ENCODE measurements around the gene FURIN.

DNA sequence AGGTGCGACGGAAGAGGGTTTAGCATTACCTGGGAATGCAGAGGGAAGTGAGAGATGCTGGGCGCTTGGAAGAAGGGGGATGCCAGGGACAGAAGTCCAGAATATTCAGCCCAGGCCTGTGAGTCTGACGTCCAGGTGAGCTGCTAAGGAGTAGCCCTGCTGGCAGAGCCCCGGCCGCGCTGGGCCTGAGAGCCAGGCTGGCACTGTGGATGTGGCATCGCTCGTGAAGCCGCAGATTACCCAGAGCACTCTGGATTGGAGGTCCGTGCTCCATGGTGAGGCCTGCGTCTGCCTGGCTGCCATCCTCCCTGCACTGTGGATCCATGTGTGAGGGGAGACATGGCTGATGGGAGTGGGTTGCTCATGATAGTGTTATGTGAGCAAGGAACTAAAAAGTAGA, 49.2 kb downstream of the FURIN start:
- TF ChIP-seq, protein P1, sequence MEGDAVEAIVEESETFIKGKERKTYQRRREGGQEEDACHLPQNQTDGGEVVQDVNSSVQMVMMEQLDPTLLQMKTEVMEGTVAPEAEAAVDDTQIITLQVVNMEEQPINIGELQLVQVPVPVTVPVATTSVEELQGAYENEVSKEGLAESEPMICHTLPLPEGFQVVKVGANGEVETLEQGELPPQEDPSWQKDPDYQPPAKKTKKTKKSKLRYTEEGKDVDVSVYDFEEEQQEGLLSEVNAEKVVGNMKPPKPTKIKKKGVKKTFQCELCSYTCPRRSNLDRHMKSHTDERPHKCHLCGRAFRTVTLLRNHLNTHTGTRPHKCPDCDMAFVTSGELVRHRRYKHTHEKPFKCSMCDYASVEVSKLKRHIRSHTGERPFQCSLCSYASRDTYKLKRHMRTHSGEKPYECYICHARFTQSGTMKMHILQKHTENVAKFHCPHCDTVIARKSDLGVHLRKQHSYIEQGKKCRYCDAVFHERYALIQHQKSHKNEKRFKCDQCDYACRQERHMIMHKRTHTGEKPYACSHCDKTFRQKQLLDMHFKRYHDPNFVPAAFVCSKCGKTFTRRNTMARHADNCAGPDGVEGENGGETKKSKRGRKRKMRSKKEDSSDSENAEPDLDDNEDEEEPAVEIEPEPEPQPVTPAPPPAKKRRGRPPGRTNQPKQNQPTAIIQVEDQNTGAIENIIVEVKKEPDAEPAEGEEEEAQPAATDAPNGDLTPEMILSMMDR (IDR thresholded peaks at IDR 0.05) = no peak
- TF ChIP-seq POLR2A (IDR thresholded peaks at IDR 0.05) = no peak

Data from tibial nerve (tissue), 3 donors.